D341Med (cell line): ENCODE results near the gene RPLP2.

Experiments
- DNase-seq: peaks from one replicate; pipeline ENCODE4 v3.0.0; 2012; ENCODE audit warnings: low spot score

The RPLP2 gene

GRCh38 chr11:824292-824880 is 14.6 kb downstream of the RPLP2 start:
- no peak for DNase-seq

GRCh38 chr11:824942-825341 is 15.2 kb downstream of the RPLP2 start:
- DNase-seq: no peak

GRCh38 chr11:825366-826226 is 15.8 kb downstream of the RPLP2 start:
- DNase-seq: no peak

GRCh38 chr11:826227-826621 is 16.5 kb downstream of the RPLP2 start:
- DNase-seq: no peak

GRCh38 chr11:826836-827145 is 17.0 kb downstream of the RPLP2 start:
- DNase-seq: no peak

GRCh38 chr11:827146-827896 is 17.6 kb downstream of the RPLP2 start:
- DNase-seq: no peak

- no peak for DNase-seq
These were observed 18.1 kb downstream of the RPLP2 start, which contains the start of gene CRACR2B for GRCh38 chr11:827897-828192. Gene CRACR2B (plus strand): TSS chr11:827919. CDS start chr11:828608, 689 bp downstream.

GRCh38 chr11:828506-829175 is 18.9 kb downstream of the RPLP2 start:
- no peak for DNase-seq

- DNase-seq: no peak
These were observed 19.5 kb downstream of the RPLP2 start for GRCh38 chr11:829176-829846.

- DNase-seq: no peak
These were observed 20.1 kb downstream of the RPLP2 start for GRCh38 chr11:829847-830294.

- peak; percentile 92 for DNase-seq
These were observed 20.7 kb downstream of the RPLP2 start for GRCh38 chr11:830295-831117.

- no peak for DNase-seq
These were observed 21.5 kb downstream of the RPLP2 start for GRCh38 chr11:831118-831864.

GRCh38 chr11:831961-832528 is 22.3 kb downstream of the RPLP2 start:
- no peak for DNase-seq

GRCh38 chr11:832529-833113 is 22.9 kb downstream of the RPLP2 start, which contains the start of gene CD151:
Gene CD151 (plus strand): TSS chr11:832952. CDS start chr11:836070, 3,118 bp downstream.
- peak; percentile 84 for DNase-seq

- DNase-seq: peak; percentile 64
These were observed 23.5 kb downstream of the RPLP2 start for GRCh38 chr11:833114-833791.

GRCh38 chr11:833849-834311 is 24.1 kb downstream of the RPLP2 start:
- DNase-seq: no peak

- peak; percentile 60 for DNase-seq
These were observed 24.9 kb downstream of the RPLP2 start for GRCh38 chr11:834371-835316.

GRCh38 chr11:836274-836673 is 26.5 kb downstream of the RPLP2 start:
- DNase-seq: no peak
